ENCODE measurements around the gene ASCC3.

GRCh38 chr6:100920028-100920605, 39.0 kb upstream of the ASCC3 start:
- TF ChIP-seq POLR2A (IDR thresholded peaks at IDR 0.05; ENCODE audit: low read depth, low read length) (no peak), PAX5 (IDR thresholded peaks at IDR 0.05; ENCODE audit: insufficient read depth, low read length, severe bottlenecking) (no peak)

Data from GM12891 (cell line).